ENCODE results near the gene KPNA6. TPM values are rescaled to one million over a fixed set of nuclear protein-coding genes. Genes with fewer than 3 reads are reported as not detected.

KPNA6 gene
- 17.7 to 20.0 TPM (median 18.3 TPM) in 5 replicates for total RNA-seq (2022; extraction: Qiagen RNA extraction; ENCODE audit: low read depth)

GRCh38 chr1:32107742-32108661 is at the start of gene KPNA6:
KPNA6 (plus strand) TSS chr1:32108056; CDS start chr1:32108131, 75 bp downstream.

GRCh38 chr1:32072622-32073298 is 35.1 kb upstream of the KPNA6 start, which contains the start of gene TMEM39B:
TMEM39B (plus strand) TSS chr1:32072939; CDS start chr1:32073048, 109 bp downstream.

GRCh38 chr1:32179443-32180185 is 71.8 kb downstream of the KPNA6 start, which contains the start of gene TXLNA:
TXLNA (plus strand) TSS chr1:32179675; CDS start chr1:32180346, 671 bp downstream.

GRCh38 chr1:32200226-32201010 is 92.6 kb downstream of the KPNA6 start, which contains the start of gene CCDC28B:
CCDC28B (plus strand) TSS chr1:32200595; CDS start chr1:32201936, 1,341 bp downstream.

GRCh38 chr1:32205401-32206370 is 97.8 kb downstream of the KPNA6 start, which contains the start of gene IQCC:
IQCC (plus strand) TSS chr1:32205671; CDS start chr1:32205682, 11 bp downstream.

GRCh38 chr1:32208891-32209328 is 101.1 kb downstream of the KPNA6 start, which contains the start of gene DCDC2B:
DCDC2B (plus strand) TSS chr1:32209089; CDS start chr1:32209094, 5 bp downstream.

GRCh38 chr1:32221980-32222755 is 114.3 kb downstream of the KPNA6 start, which contains the start of the genes EIF3I and TMEM234:
EIF3I (plus strand) TSS chr1:32222407; CDS start chr1:32222442, 35 bp downstream.
TMEM234 (minus strand) TSS chr1:32222353; CDS start chr1:32222322, 31 bp downstream.

Other genes starting within 250 kb of the KPNA6 start
- 218 to 232 TPM (median 223 TPM) in 5 replicates for gene PTP4A2, start 169.7 kb upstream of the KPNA6 start, total RNA-seq (2022; extraction: Qiagen RNA extraction; ENCODE audit: low read depth)
- 120 to 141 TPM (median 139 TPM) in 5 replicates for gene KHDRBS1, start 94.2 kb upstream of the KPNA6 start, total RNA-seq (2022; extraction: Qiagen RNA extraction; ENCODE audit: low read depth)
- 9.8 to 14.2 TPM (median 13.0 TPM) in 5 replicates for gene TMEM39B, start 35.1 kb upstream of the KPNA6 start, total RNA-seq (2022; extraction: Qiagen RNA extraction; ENCODE audit: low read depth)
- gene TXLNA, start 71.6 kb downstream of the KPNA6 start, total RNA-seq (2022; extraction: Qiagen RNA extraction; ENCODE audit: low read depth) = 30.6 to 32.8 TPM (median 31.2 TPM) in 5 replicates
- 1.6 to 2.3 TPM (median 2.0 TPM) in 5 replicates for gene CCDC28B, start 92.5 kb downstream of the KPNA6 start, total RNA-seq (2022; extraction: Qiagen RNA extraction; ENCODE audit: low read depth)
- gene IQCC, start 97.6 kb downstream of the KPNA6 start, total RNA-seq (2022; extraction: Qiagen RNA extraction; ENCODE audit: low read depth) = 1.7 to 2.5 TPM (median 1.9 TPM) in 5 replicates
- gene DCDC2B, start 101.0 kb downstream of the KPNA6 start, total RNA-seq (2022; extraction: Qiagen RNA extraction; ENCODE audit: low read depth) = not detected in 5 replicates
- gene TMEM234, start 114.3 kb downstream of the KPNA6 start, total RNA-seq (2022; extraction: Qiagen RNA extraction; ENCODE audit: low read depth) = 7.8 to 9.7 TPM (median 8.7 TPM) in 5 replicates
- gene EIF3I, start 114.4 kb downstream of the KPNA6 start, total RNA-seq (2022; extraction: Qiagen RNA extraction; ENCODE audit: low read depth) = 276 to 303 TPM (median 282 TPM) in 5 replicates
- gene FAM167B, start 139.2 kb downstream of the KPNA6 start, total RNA-seq (2022; extraction: Qiagen RNA extraction; ENCODE audit: low read depth) = 0.63 to 0.89 TPM (median 0.72 TPM) in 5 replicates
- gene LCK, start 143.2 kb downstream of the KPNA6 start, total RNA-seq (2022; extraction: Qiagen RNA extraction; ENCODE audit: low read depth) = 0.07 TPM in 1 of 5 replicates, not detected in the others
- 58.2 to 63.0 TPM (median 61.7 TPM) in 5 replicates for gene HDAC1, start 184.0 kb downstream of the KPNA6 start, total RNA-seq (2022; extraction: Qiagen RNA extraction; ENCODE audit: low read depth)
- 57.0 to 80.7 TPM (median 72.8 TPM) in 5 replicates for gene MARCKSL1, start 228.2 kb downstream of the KPNA6 start, total RNA-seq (2022; extraction: Qiagen RNA extraction; ENCODE audit: low read depth)

Measured in A549 treated with DMSO at 1 μM for 4 hours (cell line).